HG03432 (cell line): ENCODE data around the gene STK32C.

Experiments used
- ATAC-seq: cut with Tn5 transposase; IDR thresholded peaks from one replicate; pipeline ENCODE4 v1.9.1; 2021; ENCODE audit warnings: mild to moderate bottlenecking, moderate library complexity; ENCODE audit not compliant: unreplicated experiment

Gene STK32C

GRCh38 chr10:132250481-132251475 is 57.0 kb downstream of the STK32C start:
- ATAC-seq: no peak

GRCh38 chr10:132249824-132250375 is 57.9 kb downstream of the STK32C start:
- ATAC-seq: no peak

- ATAC-seq: no peak
Observed at GRCh38 chr10:132249226-132249724, 58.5 kb downstream of the STK32C start.

GRCh38 chr10:132248455-132249225 is 59.1 kb downstream of the STK32C start:
- ATAC-seq: no peak

- ATAC-seq: no peak
Observed at GRCh38 chr10:132247943-132248342, 59.8 kb downstream of the STK32C start.

- no peak for ATAC-seq
Observed at GRCh38 chr10:132246296-132246695, 61.5 kb downstream of the STK32C start.

GRCh38 chr10:132245056-132245455 is 62.7 kb downstream of the STK32C start:
- no peak for ATAC-seq

GRCh38 chr10:132243626-132244025 is 64.1 kb downstream of the STK32C start:
- no peak for ATAC-seq

- ATAC-seq: no peak
Observed at GRCh38 chr10:132243141-132243540, 64.6 kb downstream of the STK32C start.

- ATAC-seq: no peak
Observed at GRCh38 chr10:132242103-132242840, 65.5 kb downstream of the STK32C start.

GRCh38 chr10:132241496-132241895 is 66.3 kb downstream of the STK32C start:
- no peak for ATAC-seq

- ATAC-seq: no peak
Observed at GRCh38 chr10:132241086-132241485, 66.7 kb downstream of the STK32C start.

GRCh38 chr10:132240581-132240980 is 67.2 kb downstream of the STK32C start:
- ATAC-seq: no peak

GRCh38 chr10:132240156-132240555 is 67.6 kb downstream of the STK32C start:
- no peak for ATAC-seq

GRCh38 chr10:132239126-132240031 is 68.4 kb downstream of the STK32C start:
- ATAC-seq: no peak

- ATAC-seq: no peak
Observed at GRCh38 chr10:132238371-132239125, 69.2 kb downstream of the STK32C start.

GRCh38 chr10:132237871-132238270 is 69.9 kb downstream of the STK32C start:
- ATAC-seq: no peak

GRCh38 chr10:132237396-132237795 is 70.4 kb downstream of the STK32C start:
- ATAC-seq: no peak

GRCh38 chr10:132236881-132237280 is 70.9 kb downstream of the STK32C start:
- ATAC-seq: no peak
